Subcutaneous adipose tissue (tissue), 4 donors: ENCODE data around the gene CFP. TPM values are rescaled to one million over a fixed set of nuclear protein-coding genes. Genes with fewer than 3 reads are reported as not detected.

Experiments
- total RNA-seq, 4 donors: library from RNA; depleted of rRNA; stranded (reverse); fragments of >200 nt; gene quantifications; one replicate each; pipeline ENCODE4 v1.1.0, GENCODE V29; 2016
- TF ChIP-seq, protein P1 (sequence below): fragments of 450-650 bp; IDR thresholded peaks from one replicate; pipeline ENCODE4 v1.5.1; 2016; ENCODE audit warnings: low read depth, mild to moderate bottlenecking, control low read depth, antibody characterized with exemption, moderate library complexity

CFP gene
- total RNA-seq, 4 donors from 2014 or later, result 14.2 to 25.8 (median 22.0) TPM

DNA sequence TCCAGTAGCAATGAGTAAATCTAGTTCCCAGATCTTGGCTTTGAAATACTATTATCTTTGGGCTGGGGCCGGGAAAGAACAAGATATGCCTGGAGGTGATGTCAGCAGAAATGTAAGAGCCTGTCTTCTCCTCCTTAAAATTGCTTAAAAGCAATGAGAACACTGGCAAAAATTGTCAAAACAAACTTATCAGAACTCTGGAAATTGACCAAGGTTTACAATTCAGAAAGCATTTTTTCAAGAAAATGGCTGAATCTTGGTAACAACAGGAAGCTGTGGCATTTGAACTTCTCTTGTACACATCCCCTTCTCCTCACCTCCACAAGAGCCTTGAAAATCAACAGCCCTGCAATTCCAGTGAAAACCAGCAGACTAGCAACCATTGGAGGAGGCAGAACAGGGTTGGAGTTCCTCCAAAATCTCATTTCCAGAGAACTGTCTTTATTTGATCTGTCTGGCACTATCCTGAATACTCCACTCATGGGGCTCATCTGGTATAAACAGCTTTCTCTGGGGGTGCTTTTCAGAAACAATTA, 33.9 kb downstream of the CFP start:
- TF ChIP-seq, protein P1, sequence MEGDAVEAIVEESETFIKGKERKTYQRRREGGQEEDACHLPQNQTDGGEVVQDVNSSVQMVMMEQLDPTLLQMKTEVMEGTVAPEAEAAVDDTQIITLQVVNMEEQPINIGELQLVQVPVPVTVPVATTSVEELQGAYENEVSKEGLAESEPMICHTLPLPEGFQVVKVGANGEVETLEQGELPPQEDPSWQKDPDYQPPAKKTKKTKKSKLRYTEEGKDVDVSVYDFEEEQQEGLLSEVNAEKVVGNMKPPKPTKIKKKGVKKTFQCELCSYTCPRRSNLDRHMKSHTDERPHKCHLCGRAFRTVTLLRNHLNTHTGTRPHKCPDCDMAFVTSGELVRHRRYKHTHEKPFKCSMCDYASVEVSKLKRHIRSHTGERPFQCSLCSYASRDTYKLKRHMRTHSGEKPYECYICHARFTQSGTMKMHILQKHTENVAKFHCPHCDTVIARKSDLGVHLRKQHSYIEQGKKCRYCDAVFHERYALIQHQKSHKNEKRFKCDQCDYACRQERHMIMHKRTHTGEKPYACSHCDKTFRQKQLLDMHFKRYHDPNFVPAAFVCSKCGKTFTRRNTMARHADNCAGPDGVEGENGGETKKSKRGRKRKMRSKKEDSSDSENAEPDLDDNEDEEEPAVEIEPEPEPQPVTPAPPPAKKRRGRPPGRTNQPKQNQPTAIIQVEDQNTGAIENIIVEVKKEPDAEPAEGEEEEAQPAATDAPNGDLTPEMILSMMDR, result no peak

DNA sequence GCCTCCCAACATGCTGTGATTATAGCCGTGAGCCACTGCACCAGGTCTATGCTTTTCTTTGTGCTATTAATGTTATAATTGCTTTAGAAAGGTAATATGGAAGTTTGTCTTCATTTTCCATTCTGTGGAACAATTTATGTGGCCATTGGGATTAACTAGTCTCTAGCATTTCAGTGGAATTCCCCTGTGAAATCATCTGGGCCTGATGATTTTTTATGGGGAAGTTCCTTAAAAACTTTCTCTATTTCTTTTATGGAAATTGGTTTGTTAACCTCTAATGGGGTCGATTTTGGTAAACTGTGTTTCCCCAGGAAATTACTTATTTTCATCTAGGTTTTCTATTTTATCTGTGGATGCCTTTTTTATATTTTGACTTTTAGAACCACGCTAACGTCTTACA, 36.2 kb downstream of the CFP start:
- TF ChIP-seq, protein P1, result no peak

DNA sequence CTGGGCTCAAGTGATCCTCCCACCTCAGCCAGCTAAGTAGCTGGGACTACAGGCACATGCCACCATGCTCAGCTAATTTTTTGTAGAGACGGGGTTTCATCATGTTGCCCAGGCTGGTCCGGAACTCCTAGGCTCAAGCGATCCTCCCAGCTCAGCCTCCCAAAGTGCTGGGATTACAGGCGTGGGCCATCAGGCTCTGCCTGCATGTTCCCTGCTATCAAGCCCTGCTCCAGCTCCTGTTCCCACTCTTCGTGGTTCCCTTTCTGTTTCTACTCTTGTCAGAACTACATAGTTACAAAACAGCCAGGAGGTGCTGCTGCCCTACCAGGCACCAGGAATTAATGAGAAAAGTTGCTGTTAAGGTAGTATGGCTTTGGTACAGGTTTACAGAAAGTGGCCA, 38.7 kb downstream of the CFP start:
- TF ChIP-seq, protein P1, result no peak

DNA sequence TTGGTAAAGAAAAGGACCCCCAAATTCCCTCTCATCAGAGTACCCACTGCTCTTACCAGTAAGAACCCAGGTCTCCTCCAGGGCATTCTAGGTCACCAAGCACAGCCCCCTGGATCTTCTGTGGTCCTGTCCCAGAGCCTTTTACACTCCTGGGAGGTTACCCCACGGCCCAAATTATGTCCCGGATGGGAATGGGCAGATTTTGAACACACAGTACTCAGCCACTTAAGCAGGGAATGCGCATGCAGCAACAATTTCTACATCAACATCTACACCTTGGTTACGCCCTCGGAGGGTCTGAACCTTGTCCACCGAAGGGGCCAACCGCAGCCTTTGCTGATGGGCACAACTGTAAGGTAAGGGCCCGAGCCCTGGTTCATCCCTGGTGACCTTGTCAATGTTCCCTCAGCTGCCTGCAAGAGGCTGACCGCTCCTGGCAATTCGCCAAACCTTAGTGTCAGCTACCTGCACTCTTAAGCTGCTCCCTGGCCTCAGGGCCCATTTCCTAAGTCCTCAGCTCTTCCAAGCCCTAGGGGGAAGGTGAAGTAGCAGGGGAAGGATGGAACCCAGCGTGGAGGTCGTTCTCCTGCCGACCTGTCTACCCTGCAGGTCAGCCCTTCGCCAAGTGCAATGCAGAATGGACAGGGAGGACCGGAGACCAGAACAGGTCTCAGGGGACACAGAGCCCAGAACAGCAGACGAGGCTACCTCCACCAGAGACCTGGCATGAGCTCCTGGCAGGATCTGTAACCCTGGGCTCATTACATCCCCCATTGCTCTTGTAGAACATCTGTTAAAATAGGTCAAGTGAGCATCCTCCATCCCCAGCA, 41.6 kb downstream of the CFP start:
- TF ChIP-seq, protein P1, result no peak

DNA sequence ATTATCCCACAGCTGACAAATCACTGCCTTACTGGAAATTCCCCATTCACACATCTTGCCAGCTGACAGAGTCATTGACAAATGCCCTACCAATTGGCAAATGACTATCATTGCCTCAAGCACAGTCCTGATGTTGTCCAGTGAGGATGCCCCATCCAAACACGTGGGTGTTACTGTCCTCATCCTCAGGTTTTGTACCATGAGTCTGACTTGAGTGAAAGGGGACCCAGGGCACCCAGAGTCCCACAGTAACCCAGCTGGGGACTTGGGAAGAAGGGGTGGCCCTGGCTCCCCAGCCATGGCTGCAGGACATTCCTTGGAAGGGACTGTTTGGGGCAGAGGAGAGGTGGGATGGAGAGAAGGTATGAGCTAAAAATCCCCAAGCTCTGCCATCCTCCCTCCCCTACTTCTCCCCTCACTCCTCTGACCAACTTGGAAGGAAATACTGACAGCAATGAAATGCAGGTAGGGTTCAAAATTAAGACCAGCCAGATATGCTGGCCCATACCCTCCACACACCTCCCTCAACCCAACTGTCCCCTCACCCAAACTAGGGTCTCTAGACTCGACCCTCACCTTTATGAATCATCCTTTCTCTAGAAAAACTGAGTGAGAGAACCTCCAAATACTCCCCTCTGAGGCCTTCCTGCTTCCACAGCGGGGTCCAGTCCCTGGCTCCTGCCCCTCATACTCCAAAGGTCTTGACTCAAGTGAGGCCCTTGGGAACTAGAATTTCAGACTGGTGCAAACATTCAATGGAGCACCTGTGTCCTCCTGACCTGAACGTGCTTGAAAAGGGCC, 42.4 kb downstream of the CFP start:
- TF ChIP-seq, protein P1, result no peak

DNA sequence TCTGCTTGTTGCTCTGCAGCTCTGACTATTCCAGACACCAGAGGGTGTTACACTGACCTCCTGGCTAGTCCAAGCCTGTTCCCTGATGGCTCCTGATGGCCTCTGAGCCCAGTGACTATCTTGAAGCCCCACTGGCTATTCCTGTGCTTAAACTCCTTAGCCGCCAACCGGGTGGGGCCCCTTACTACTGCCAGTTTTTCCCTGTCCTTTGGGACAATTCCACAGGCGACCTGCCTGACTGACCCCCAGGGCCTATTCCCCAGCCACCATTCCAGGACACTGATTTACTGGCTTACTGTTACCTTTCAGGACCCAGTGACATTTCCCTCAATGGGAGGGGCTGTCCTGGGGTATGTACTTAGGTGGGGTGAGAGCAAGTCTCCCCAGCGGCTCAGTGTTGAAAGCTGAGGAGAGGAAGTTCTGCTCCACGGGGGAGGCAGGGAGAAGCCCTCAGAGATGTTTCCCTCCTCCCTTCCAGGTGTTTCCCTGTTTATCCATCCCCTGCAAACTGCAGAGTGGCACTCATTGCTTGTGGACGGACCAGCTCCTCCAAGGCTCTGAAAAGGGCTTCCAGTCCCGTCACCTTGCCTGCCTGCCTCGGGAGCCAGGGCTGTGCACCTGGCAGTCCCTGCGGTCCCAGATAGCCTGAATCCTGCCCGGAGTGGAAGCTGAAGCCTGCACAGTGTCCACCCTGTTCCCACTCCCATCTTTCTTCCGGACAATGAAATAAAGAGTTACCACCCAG, 43.5 kb downstream of the CFP start:
- TF ChIP-seq, protein P1, result no peak
